ENCODE results near the gene PNMT. TPM values are rescaled to one million over a fixed set of nuclear protein-coding genes. Genes with fewer than 3 reads are reported as not detected.

The PNMT gene
- total and polyA plus RNA-seq, 2 donors (not counting 1 experiment from before 2014, with no cell fraction given), result not detected

DNA sequence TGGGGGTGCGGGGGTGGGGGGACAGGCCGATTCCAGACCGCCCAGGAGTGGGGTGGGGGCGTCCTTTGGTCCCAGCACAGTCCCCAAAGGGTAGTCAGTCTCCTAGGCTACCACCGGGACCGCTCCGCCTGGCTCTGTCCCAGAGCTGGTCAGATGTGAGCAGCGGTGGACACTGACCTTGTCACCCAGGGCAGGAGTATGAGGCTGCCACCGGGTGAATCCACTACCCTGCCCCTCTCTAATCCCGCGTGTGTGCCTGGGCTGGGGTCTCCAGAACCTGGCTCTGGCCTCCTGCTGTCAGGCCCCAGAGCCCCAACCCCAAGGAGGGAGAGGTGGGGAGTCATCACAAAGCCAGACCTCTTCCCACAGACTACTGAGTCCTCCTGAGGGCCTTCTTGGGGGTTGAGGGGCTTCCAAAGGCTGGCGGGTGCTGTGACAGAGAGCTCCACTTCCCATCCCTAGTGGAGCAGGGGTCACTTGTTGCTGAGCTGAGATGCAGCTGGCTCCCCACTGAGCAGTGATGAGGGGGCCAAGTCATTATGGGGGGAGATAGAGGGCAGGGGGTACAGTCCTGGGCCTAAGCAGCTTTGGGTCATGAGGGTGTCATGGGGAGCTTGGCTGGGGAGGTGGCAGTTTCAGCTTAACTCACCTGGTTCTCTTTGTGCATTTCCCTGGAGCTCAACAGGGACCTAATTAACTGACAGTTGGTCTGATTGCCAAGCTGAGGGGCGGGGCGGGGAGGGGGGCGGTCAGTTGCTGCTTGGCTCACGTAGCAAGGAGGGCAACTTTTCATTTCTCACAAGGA is 40.3 kb upstream of the PNMT start:
- H3K27me3 ChIP-seq (ENCODE audit: control insufficient read depth, insufficient read depth, low read length), result peaks cover 56% of the 10 kb centered on the region
- TF ChIP-seq, protein P1, sequence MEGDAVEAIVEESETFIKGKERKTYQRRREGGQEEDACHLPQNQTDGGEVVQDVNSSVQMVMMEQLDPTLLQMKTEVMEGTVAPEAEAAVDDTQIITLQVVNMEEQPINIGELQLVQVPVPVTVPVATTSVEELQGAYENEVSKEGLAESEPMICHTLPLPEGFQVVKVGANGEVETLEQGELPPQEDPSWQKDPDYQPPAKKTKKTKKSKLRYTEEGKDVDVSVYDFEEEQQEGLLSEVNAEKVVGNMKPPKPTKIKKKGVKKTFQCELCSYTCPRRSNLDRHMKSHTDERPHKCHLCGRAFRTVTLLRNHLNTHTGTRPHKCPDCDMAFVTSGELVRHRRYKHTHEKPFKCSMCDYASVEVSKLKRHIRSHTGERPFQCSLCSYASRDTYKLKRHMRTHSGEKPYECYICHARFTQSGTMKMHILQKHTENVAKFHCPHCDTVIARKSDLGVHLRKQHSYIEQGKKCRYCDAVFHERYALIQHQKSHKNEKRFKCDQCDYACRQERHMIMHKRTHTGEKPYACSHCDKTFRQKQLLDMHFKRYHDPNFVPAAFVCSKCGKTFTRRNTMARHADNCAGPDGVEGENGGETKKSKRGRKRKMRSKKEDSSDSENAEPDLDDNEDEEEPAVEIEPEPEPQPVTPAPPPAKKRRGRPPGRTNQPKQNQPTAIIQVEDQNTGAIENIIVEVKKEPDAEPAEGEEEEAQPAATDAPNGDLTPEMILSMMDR (conservative IDR thresholded peaks at IDR 0.05 in 1 of 2, IDR thresholded peaks at IDR 0.05 in 1 of 2; ENCODE audit: low read depth in 1 of 2, low read length in 2 of 2), result no peak
- peak; percentile 81 for TF ChIP-seq EZH2 (IDR thresholded peaks at IDR 0.05; ENCODE audit: low read length, missing control alignments)
- no peak overlapping the region for H3K27ac ChIP-seq (ENCODE audit: insufficient read depth, low read length)
- no peaks in the 10 kb centered on the region for H3K36me3 ChIP-seq (ENCODE audit: control insufficient read depth, insufficient read depth, low read length)
- H3K9me3 ChIP-seq (ENCODE audit: control insufficient read depth, insufficient read depth, low read depth, low read length), result no peaks in the 10 kb centered on the region
- no peaks in the 10 kb centered on the region for H3K79me2 ChIP-seq (ENCODE audit: control insufficient read depth, insufficient read depth, low read length)
- no peak overlapping the region for H2AFZ ChIP-seq (ENCODE audit: low read length)
- no peaks in the 10 kb centered on the region for H3K4me1 ChIP-seq (ENCODE audit: control insufficient read depth, extremely low read depth, insufficient read depth, low read length)
- H3K9ac ChIP-seq (ENCODE audit: insufficient read depth, low read length), result no peak overlapping the region
- H3K4me3 ChIP-seq (replicated peaks in 1 of 4; ENCODE audit: control extremely low read depth in 1 of 4, insufficient read depth in 1 of 4, low read depth in 3 of 4, low read length in 4 of 4), result no peak overlapping the region
- DNase-seq (ENCODE audit: low read depth in 2 of 2), result no peak
- H4K20me1 ChIP-seq (ENCODE audit: control insufficient read depth, extremely low read depth, insufficient read depth, low read length), result no peaks in the 10 kb centered on the region
- no peak overlapping the region for H3K4me2 ChIP-seq (ENCODE audit: extremely low read depth, insufficient read depth, low read length)

DNA sequence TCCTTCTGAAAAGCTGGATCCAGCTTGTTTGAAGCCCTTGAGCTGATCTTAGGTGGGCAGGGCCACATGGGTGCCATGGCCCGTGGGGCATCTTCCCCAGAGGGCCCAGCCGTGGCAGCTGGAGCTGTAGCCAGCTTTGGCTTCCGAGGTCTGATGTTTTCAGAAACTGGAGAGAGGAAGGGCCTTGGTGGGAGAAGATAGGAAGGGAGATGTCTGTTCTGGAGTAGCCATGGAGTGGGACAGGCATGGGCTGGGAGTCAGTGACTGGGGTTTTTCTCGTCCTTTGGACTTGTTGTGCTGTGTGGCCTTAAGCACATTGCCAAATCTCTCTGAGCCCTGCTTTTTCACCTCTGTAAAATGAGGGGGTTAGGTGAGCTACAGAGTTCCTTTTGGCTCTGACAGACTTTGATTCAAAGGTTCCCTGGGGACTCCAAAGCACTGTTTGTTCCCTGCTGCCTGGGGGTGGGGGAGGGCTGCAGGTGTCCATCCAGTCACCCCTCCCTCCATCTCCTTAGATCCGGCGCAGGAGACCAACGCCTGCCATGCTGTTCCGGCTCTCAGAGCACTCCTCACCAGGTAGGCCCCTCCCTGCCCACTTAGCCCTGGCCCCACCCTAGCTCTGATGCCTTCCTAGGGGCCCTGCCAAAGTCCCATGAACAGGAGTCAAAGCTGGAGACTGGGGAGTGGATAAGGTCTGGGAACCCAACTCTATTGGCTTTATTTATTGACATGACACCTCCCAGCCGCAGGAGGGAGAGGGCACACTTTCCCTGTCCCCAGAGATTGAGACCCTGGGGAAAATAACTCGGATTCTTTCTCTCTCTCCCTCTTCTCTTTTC is 39.4 kb upstream of the PNMT start:
- no peak for DNase-seq (ENCODE audit: low read depth in 2 of 2)
- Histone ChIP-seq H3K79me2 (ENCODE audit: control insufficient read depth, insufficient read depth, low read length) (no peaks in the 10 kb centered on the region), H3K36me3 (ENCODE audit: control insufficient read depth, insufficient read depth, low read length) (no peaks in the 10 kb centered on the region), H3K4me3 (replicated peaks in 1 of 4; ENCODE audit: control extremely low read depth in 1 of 4, insufficient read depth in 1 of 4, low read depth in 3 of 4, low read length in 4 of 4) (no peak overlapping the region), H3K4me2 (ENCODE audit: extremely low read depth, insufficient read depth, low read length) (no peak overlapping the region), H3K9me3 (ENCODE audit: control insufficient read depth, insufficient read depth, low read depth, low read length) (no peaks in the 10 kb centered on the region), H3K27me3 (ENCODE audit: control insufficient read depth, insufficient read depth, low read length) (peaks cover 56% of the 10 kb centered on the region), H3K9ac (ENCODE audit: insufficient read depth, low read length) (no peak overlapping the region), H3K4me1 (ENCODE audit: control insufficient read depth, extremely low read depth, insufficient read depth, low read length) (no peaks in the 10 kb centered on the region), H4K20me1 (ENCODE audit: control insufficient read depth, extremely low read depth, insufficient read depth, low read length) (no peaks in the 10 kb centered on the region), H3K27ac (ENCODE audit: insufficient read depth, low read length) (no peak overlapping the region), H2AFZ (ENCODE audit: low read length) (no peak overlapping the region)
- TF ChIP-seq EZH2 (IDR thresholded peaks at IDR 0.05; ENCODE audit: low read length, missing control alignments), result no peak
- TF ChIP-seq, protein P1 (conservative IDR thresholded peaks at IDR 0.05 in 1 of 2, IDR thresholded peaks at IDR 0.05 in 1 of 2; ENCODE audit: low read depth in 1 of 2, low read length in 2 of 2), result no peak

DNA sequence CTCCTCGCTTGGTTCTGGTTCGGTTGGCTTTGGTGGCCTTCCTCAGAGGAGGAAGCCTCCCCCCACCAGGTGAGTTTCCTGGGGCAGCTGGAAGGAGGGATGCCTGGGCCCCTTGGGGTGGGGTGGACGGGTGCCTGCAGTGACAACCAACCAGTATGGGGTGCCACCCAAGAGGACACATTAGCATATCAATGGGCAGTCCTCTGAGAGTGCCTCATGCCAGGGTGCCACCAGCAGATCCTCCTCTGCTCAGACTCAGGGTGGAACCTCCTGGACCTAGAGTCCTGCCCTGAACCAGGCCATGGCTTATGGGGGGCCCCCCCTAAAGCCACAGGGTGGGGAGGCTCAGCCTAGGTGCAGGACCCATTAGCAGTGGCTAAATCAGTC is 38.8 kb upstream of the PNMT start:
- no peaks in the 10 kb centered on the region for H3K9me3 ChIP-seq (ENCODE audit: control insufficient read depth, insufficient read depth, low read depth, low read length)
- no peak overlapping the region for H3K4me3 ChIP-seq (replicated peaks in 1 of 4; ENCODE audit: control extremely low read depth in 1 of 4, insufficient read depth in 1 of 4, low read depth in 3 of 4, low read length in 4 of 4)
- H3K79me2 ChIP-seq (ENCODE audit: control insufficient read depth, insufficient read depth, low read length), result no peaks in the 10 kb centered on the region
- no peak overlapping the region for H3K4me2 ChIP-seq (ENCODE audit: extremely low read depth, insufficient read depth, low read length)
- TF ChIP-seq, protein P1 (conservative IDR thresholded peaks at IDR 0.05 in 1 of 2, IDR thresholded peaks at IDR 0.05 in 1 of 2; ENCODE audit: low read depth in 1 of 2, low read length in 2 of 2), result no peak
- TF ChIP-seq EZH2 (IDR thresholded peaks at IDR 0.05; ENCODE audit: low read length, missing control alignments), result no peak
- no peaks in the 10 kb centered on the region for H3K4me1 ChIP-seq (ENCODE audit: control insufficient read depth, extremely low read depth, insufficient read depth, low read length)
- no peak overlapping the region for H2AFZ ChIP-seq (ENCODE audit: low read length)
- H3K27ac ChIP-seq (ENCODE audit: insufficient read depth, low read length), result no peak overlapping the region
- no peak for DNase-seq (ENCODE audit: low read depth in 2 of 2)
- peaks cover 56% of the 10 kb centered on the region for H3K27me3 ChIP-seq (ENCODE audit: control insufficient read depth, insufficient read depth, low read length)
- H3K36me3 ChIP-seq (ENCODE audit: control insufficient read depth, insufficient read depth, low read length), result no peaks in the 10 kb centered on the region
- no peaks in the 10 kb centered on the region for H4K20me1 ChIP-seq (ENCODE audit: control insufficient read depth, extremely low read depth, insufficient read depth, low read length)
- no peak overlapping the region for H3K9ac ChIP-seq (ENCODE audit: insufficient read depth, low read length)
